ENCODE data around the gene GOSR2. TPM values are rescaled to one million over a fixed set of nuclear protein-coding genes. Genes with fewer than 3 reads are reported as not detected.

The GOSR2 gene
- total and polyA plus RNA-seq, 9 of the 15 experiments (the other 6 are each of a cell fraction or from before 2014, with no cell fraction given) = 32.7 to 96.3 (median 48.9) TPM

DNA sequence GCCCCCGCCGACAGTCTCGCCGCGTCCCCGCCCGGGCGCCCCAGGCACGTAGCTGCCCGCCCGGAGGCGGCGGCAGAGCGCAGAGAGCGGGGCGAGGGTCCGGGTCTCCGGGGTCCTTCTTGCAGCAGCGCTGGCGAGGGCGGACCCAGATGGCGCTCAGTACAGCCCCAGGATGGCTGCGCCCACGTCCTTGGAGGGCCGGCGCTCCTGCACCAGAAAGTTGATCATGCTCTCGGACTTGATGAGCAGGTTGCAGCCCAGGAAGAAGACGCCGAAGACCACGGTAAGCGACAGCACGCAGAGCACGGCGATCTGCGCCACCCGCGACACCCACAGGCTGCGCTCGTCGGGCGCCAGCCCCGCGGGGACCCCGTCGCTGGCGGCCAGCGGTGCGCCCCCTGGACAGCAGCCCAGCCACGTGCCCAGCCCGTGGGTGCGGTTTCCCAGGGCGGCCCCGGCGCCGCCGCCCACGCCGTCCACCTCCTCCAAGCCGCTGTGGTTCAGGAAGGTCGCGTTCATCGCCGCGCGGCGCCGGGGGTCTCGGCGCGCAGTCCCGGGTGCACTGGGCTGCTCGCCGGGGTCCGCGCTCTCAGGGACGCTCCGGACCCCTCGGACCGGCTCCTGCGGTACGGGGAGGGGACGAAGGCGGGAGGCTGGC lies 55.7 kb downstream of the GOSR2 start:
- ChIA-PET CTCF (ENCODE audit: low intra/inter-chr PET ratio) (no interaction called here), POLR2A (interaction anchor here (0.6 to 1.0 kb wide), 2 partner anchors 11 to 37 kb away, joined by 3 read pairs; no protein-coding TSS in a partner anchor)
- TF ChIP-seq FIP1L1 (IDR thresholded peaks at IDR 0.05; ENCODE audit: low read depth, low read length, poor library complexity, severe bottlenecking) (no peak), EGR1 (conservative IDR thresholded peaks at IDR 0.05) (peak; percentile 22; the same call in 1 of the 2 replicates), TRIM28 (IDR thresholded peaks at IDR 0.05) (no peak), NFATC3 (IDR thresholded peaks at IDR 0.05) (no peak), FOXP1 (CRISPR knock-in tag; IDR thresholded peaks at IDR 0.05) (peak; percentile 22; the same call in 1 of the 2 replicates)
- TF ChIP-seq, protein P1, sequence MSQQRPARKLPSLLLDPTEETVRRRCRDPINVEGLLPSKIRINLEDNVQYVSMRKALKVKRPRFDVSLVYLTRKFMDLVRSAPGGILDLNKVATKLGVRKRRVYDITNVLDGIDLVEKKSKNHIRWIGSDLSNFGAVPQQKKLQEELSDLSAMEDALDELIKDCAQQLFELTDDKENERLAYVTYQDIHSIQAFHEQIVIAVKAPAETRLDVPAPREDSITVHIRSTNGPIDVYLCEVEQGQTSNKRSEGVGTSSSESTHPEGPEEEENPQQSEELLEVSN (IDR thresholded peaks at IDR 0.05; ENCODE audit: borderline replicate concordance in 1 of 2, extremely low read depth in 1 of 2, insufficient read depth in 1 of 2, insufficient read length in 1 of 2, low read depth in 1 of 2, low read length in 1 of 2, poor library complexity in 1 of 2, severe bottlenecking in 1 of 2) = peak in 1 of 2 experiments; percentile 72
- TF ChIP-seq, protein P2, sequence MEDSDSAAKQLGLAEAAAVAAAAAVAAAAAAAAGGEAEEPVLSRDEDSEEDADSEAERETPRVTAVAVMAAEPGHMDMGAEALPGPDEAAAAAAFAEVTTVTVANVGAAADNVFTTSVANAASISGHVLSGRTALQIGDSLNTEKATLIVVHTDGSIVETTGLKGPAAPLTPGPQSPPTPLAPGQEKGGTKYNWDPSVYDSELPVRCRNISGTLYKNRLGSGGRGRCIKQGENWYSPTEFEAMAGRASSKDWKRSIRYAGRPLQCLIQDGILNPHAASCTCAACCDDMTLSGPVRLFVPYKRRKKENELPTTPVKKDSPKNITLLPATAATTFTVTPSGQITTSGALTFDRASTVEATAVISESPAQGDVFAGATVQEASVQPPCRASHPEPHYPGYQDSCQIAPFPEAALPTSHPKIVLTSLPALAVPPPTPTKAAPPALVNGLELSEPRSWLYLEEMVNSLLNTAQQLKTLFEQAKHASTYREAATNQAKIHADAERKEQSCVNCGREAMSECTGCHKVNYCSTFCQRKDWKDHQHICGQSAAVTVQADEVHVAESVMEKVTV (CRISPR knock-in tag; IDR thresholded peaks at IDR 0.05) = no peak
- peaks cover 10 to 30% of the 10 kb centered on the region in 2 experiments; a peak in 4 of 5 replicates for H3K4me1 ChIP-seq (replicated peaks in 1 of 2; ENCODE audit: control insufficient read depth in 2 of 2, insufficient read depth in 2 of 2, low read length in 2 of 2)
- in situ Hi-C loops (cut with MboI) (loop anchor here (25.0 kb wide), 1 partner anchor 634 kb away; no protein-coding TSS in a partner anchor), intact Hi-C loops (cut with micrococcal nuclease) (no loop called here)
- peak overlapping the region; percentile 28; the same call in 1 of the 2 replicates for H3K4me3 ChIP-seq
- H3K36me3 ChIP-seq (ENCODE audit: control insufficient read depth, insufficient read depth, low read length) = no peaks in the 10 kb centered on the region
- FAIRE-seq = no peak
- WGBS (ENCODE audit: insufficient coverage, low coverage, missing lambda C conversion rate) = 26% methylated on average over 47 of the region's 83 CpGs
- no peaks in the 10 kb centered on the region; the same call in 1 of the 2 replicates for H4K20me1 ChIP-seq (replicated peaks; ENCODE audit: control insufficient read depth, insufficient read depth, low read length)
- ATAC-seq = no peak
- H3K27me3 ChIP-seq (ENCODE audit: control insufficient read depth in 2 of 2, insufficient read depth in 2 of 2, low read length in 2 of 2) = peaks cover 23 to 49% of the 10 kb centered on the region in 2 experiments; a peak in 4 of 5 replicates
- peak overlapping the region; percentile 65; the same call in 1 of the 2 replicates for H3K4me2 ChIP-seq (ENCODE audit: insufficient read depth, low read length)
- H3K27ac ChIP-seq (ENCODE audit: extremely low read depth, low read depth, low read length) = no peak overlapping the region
- H2AFZ ChIP-seq (ENCODE audit: low read depth, low read length) = 0 out of 2 replicates have a peak overlapping the region, but pooled peaks have one; percentile 45
- peak in 2 of 4 experiments; percentile 55 to 63 for DNase-seq (ENCODE audit: extremely low read depth in 1 of 4, low spot score in 3 of 4)
- no peaks in the 10 kb centered on the region for H3K9me3 ChIP-seq (replicated peaks; ENCODE audit: control insufficient read depth, insufficient read depth, low read depth, low read length)
- H3K79me2 ChIP-seq (ENCODE audit: control insufficient read depth, insufficient read depth, low read length) = no peaks in the 10 kb centered on the region
- no peaks in the 10 kb centered on the region for H3K9me1 ChIP-seq (ENCODE audit: control insufficient read depth, insufficient read depth, low read length)
- BruUV-seq (replicated peaks) = no TSS peak
- H3K9ac ChIP-seq (ENCODE audit: insufficient read depth in 1 of 2, low read depth in 2 of 2, low read length in 2 of 2) = peak overlapping the region in 1 of 2 experiments; percentile 65; a peak in 2 of 4 replicates
